ENCODE data around the gene PLIN4. TPM values are rescaled to one million over a fixed set of nuclear protein-coding genes. Genes with fewer than 3 reads are reported as not detected.

The PLIN4 gene
- total and polyA plus RNA-seq, 9 of the 15 experiments (the other 6 are each of a cell fraction or from before 2014, with no cell fraction given), result 0.04 to 0.16 (median 0.07) TPM; not detected in 3

DNA sequence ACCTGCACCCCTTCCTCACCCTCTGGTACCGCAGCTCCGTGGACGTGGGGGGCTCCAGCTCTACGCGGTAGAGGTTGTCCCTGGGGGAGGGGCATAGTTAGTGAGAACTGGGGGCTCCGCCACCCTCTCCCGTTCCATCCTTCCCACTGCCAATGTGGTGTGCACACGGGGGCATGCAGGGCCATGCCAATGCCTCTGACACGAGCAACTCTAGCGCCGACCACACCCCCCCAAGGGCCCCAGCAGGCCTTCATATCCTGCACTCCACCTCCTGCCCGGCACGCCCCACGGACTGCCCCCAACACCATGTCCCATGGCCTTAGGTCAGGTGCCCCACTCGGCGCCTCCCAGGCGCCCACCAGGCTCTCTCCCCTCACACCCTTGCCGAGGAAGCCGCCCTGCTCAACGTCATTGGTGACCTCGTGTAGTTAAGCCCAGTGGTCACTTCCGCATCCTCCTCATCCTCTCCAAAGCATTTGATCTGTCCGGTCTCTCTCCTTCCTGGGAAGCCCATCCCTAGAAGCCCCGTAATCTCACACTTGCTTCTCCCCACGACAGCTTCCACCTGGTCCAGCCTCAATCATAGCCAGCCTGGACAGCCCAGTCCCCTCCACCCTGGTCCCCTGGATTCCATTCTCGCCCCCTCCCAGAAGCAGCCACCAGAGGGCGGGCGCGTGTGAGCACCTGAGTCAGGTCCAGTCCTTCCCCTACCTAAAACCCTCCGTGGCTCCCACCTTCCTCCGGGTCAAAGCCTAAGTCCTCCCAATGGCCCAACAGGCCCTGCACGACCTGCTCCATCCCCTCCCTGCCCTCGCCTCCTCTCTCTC, 39.1 kb upstream of the PLIN4 start (continued):
- TF ChIP-seq RERE (CRISPR knock-in tag; IDR thresholded peaks at IDR 0.05; ENCODE audit: borderline replicate concordance) (no peak), CCAR2 (IDR thresholded peaks at IDR 0.05; ENCODE audit: low read depth, low read length) (no peak), MEF2A (IDR thresholded peaks at IDR 0.05; ENCODE audit: control insufficient read depth, low read depth, low read length) (no peak), FOXJ2 (tag; IDR thresholded peaks at IDR 0.05) (no peak), KDM4B (IDR thresholded peaks at IDR 0.05; ENCODE audit: borderline replicate concordance in 2 of 2, low read depth in 1 of 2) (no peak), NELFE (IDR thresholded peaks at IDR 0.05; ENCODE audit: insufficient read depth, insufficient read length) (no peak), CTCFL (IDR thresholded peaks at IDR 0.05; ENCODE audit: borderline replicate concordance, insufficient read depth, low read depth, low read length, poor library complexity, severe bottlenecking) (no peak), ZNF444 (CRISPR knock-in tag; IDR thresholded peaks at IDR 0.05) (no peak), SOX6 (IDR thresholded peaks at IDR 0.05) (no peak), ZNF583 (CRISPR knock-in tag; IDR thresholded peaks at IDR 0.05) (no peak), TGIF2 (CRISPR knock-in tag; IDR thresholded peaks at IDR 0.05) (no peak), THAP7 (CRISPR knock-in tag; IDR thresholded peaks at IDR 0.05) (no peak), ZNF124 (CRISPR knock-in tag; IDR thresholded peaks at IDR 0.05) (no peak), BCLAF1 (IDR thresholded peaks at IDR 0.05; ENCODE audit: borderline replicate concordance in 1 of 2, control insufficient read depth in 1 of 2, low read depth in 2 of 2, low read length in 1 of 2) (no peak), ZNF311 (CRISPR knock-in tag; IDR thresholded peaks at IDR 0.05) (no peak)

Measured in K562 (cell line).